ENCODE results near the gene COA5. TPM values are rescaled to one million over a fixed set of nuclear protein-coding genes. Genes with fewer than 3 reads are reported as not detected.
A peak's percentile ranks its signal among the peaks of the same experiment; 100 is the strongest.
"Not testable (repeated sequence)": the region's sequence is repeated elsewhere in the genome, so short reads cannot be mapped to it uniquely, and the experiment has no call there.

The COA5 gene
- polyA plus RNA-seq, 4 donors: 29.7 to 57.5 (median 36.8) TPM

GRCh38 chr2:98601532-98602132, 6.7 kb downstream of the COA5 start:
- WGBS, 3 donors: 79 to 82% (median 80%) methylated on average over 3 of the region's 3 CpGs
- Histone ChIP-seq H3K4me1 (ENCODE audit: control insufficient read depth in 3 of 3, insufficient read depth in 2 of 3, low read depth in 1 of 3, low read length in 2 of 3) (peaks cover 0 to 2% (median 1%) of the 10 kb centered on the region in 3 donors), H3K27ac (ENCODE audit: low read depth in 1 of 3, low read length in 2 of 3) (no peak overlapping the region), H3K27me3 (ENCODE audit: control insufficient read depth in 3 of 3, insufficient read depth in 3 of 3, low read length in 3 of 3) (no peaks in the 10 kb centered on the region), H3K9me3 (ENCODE audit: control insufficient read depth in 2 of 2, insufficient read depth in 1 of 2, low read depth in 1 of 2, low read length in 1 of 2) (no peaks in the 10 kb centered on the region), H3K36me3 (ENCODE audit: control insufficient read depth in 3 of 3, insufficient read depth in 2 of 3, low read depth in 1 of 3, low read length in 3 of 3) (peaks cover 6 to 18% (median 7%) of the 10 kb centered on the region in 3 donors), H3K4me3 (ENCODE audit: low read depth in 1 of 3, low read length in 3 of 3) (no peak overlapping the region)
- DNase-seq (peak; percentile 40 to 54), FAIRE-seq (no peak)

GRCh38 chr2:98598781-98599428, 9.4 kb downstream of the COA5 start:
- whole genome bisulfite sequencing, 3 donors: 85 to 95% (median 93%) methylated on average over 1 of the region's 1 CpG
- DNase-seq (no peak), FAIRE-seq (no peak)
- H3K4me3 ChIP-seq (ENCODE audit: low read depth in 1 of 3, low read length in 3 of 3): no peak overlapping the region
- peaks cover 6 to 18% (median 7%) of the 10 kb centered on the region in 3 donors for H3K36me3 ChIP-seq (ENCODE audit: control insufficient read depth in 3 of 3, insufficient read depth in 2 of 3, low read depth in 1 of 3, low read length in 3 of 3)
- H3K27ac ChIP-seq (ENCODE audit: low read depth in 1 of 3, low read length in 2 of 3): no peak overlapping the region
- no peaks in the 10 kb centered on the region for H3K27me3 ChIP-seq (ENCODE audit: control insufficient read depth in 3 of 3, insufficient read depth in 3 of 3, low read length in 3 of 3)
- H3K9me3 ChIP-seq (ENCODE audit: control insufficient read depth in 2 of 2, insufficient read depth in 1 of 2, low read depth in 1 of 2, low read length in 1 of 2): peaks cover 0 to 2% of the 10 kb centered on the region in 2 donors
- H3K4me1 ChIP-seq (ENCODE audit: control insufficient read depth in 3 of 3, insufficient read depth in 2 of 3, low read depth in 1 of 3, low read length in 2 of 3): no peaks in the 10 kb centered on the region

GRCh38 chr2:98594665-98595064, 13.6 kb downstream of the COA5 start:
- H3K4me1 ChIP-seq (ENCODE audit: control insufficient read depth in 3 of 3, insufficient read depth in 2 of 3, low read depth in 1 of 3, low read length in 2 of 3); H3K27ac ChIP-seq (ENCODE audit: low read depth in 1 of 3, low read length in 2 of 3); H3K27me3 ChIP-seq (ENCODE audit: control insufficient read depth in 3 of 3, insufficient read depth in 3 of 3, low read length in 3 of 3); DNase-seq; FAIRE-seq; H3K4me3 ChIP-seq (ENCODE audit: low read depth in 1 of 3, low read length in 3 of 3); H3K9me3 ChIP-seq (ENCODE audit: control insufficient read depth in 2 of 2, insufficient read depth in 1 of 2, low read depth in 1 of 2, low read length in 1 of 2): not testable (repeated sequence)
- H3K36me3 ChIP-seq (ENCODE audit: control insufficient read depth in 3 of 3, insufficient read depth in 2 of 3, low read depth in 1 of 3, low read length in 3 of 3): peaks cover 1 to 14% (median 5%) of the 10 kb centered on the region in 3 donors
- WGBS, 3 donors: 82 to 86% (median 83%) methylated on average over 2 of the region's 4 CpGs

- Histone ChIP-seq H3K4me1 (ENCODE audit: control insufficient read depth in 3 of 3, insufficient read depth in 2 of 3, low read depth in 1 of 3, low read length in 2 of 3) (no peaks in the 10 kb centered on the region), H3K27me3 (ENCODE audit: control insufficient read depth in 3 of 3, insufficient read depth in 3 of 3, low read length in 3 of 3) (no peaks in the 10 kb centered on the region), H3K27ac (ENCODE audit: low read depth in 1 of 3, low read length in 2 of 3) (no peak overlapping the region), H3K9me3 (ENCODE audit: control insufficient read depth in 2 of 2, insufficient read depth in 1 of 2, low read depth in 1 of 2, low read length in 1 of 2) (peaks cover 0 to 3% of the 10 kb centered on the region in 2 donors), H3K4me3 (ENCODE audit: low read depth in 1 of 3, low read length in 3 of 3) (no peak overlapping the region), H3K36me3 (ENCODE audit: control insufficient read depth in 3 of 3, insufficient read depth in 2 of 3, low read depth in 1 of 3, low read length in 3 of 3) (peaks cover 0 to 14% (median 1%) of the 10 kb centered on the region in 3 donors)
- WGBS, 3 donors: 96 to 98% (median 97%) methylated on average over 8 of the region's 8 CpGs
- DNase-seq (no peak), FAIRE-seq (no peak)
Measured at GRCh38 chr2:98592565-98592964, 15.7 kb downstream of the COA5 start.

GRCh38 chr2:98589489-98589888, 18.8 kb downstream of the COA5 start:
- FAIRE-seq: no peak
- no peak overlapping the region for H3K27ac ChIP-seq (ENCODE audit: low read depth in 1 of 3, low read length in 2 of 3)
- H3K4me3 ChIP-seq (ENCODE audit: low read depth in 1 of 3, low read length in 3 of 3): no peak overlapping the region
- no peak for DNase-seq
- no peaks in the 10 kb centered on the region for H3K27me3 ChIP-seq (ENCODE audit: control insufficient read depth in 3 of 3, insufficient read depth in 3 of 3, low read length in 3 of 3)
- H3K9me3 ChIP-seq (ENCODE audit: control insufficient read depth in 2 of 2, insufficient read depth in 1 of 2, low read depth in 1 of 2, low read length in 1 of 2): peaks cover 0 to 3% of the 10 kb centered on the region in 2 donors
- peaks cover 0 to 20% (median 0%) of the 10 kb centered on the region in 3 donors for H3K36me3 ChIP-seq (ENCODE audit: control insufficient read depth in 3 of 3, insufficient read depth in 2 of 3, low read depth in 1 of 3, low read length in 3 of 3)
- 97% methylated on average over 4 of the region's 4 CpGs for WGBS, 3 donors
- peaks cover 0 to under 1% (median 0%) of the 10 kb centered on the region in 3 donors for H3K4me1 ChIP-seq (ENCODE audit: control insufficient read depth in 3 of 3, insufficient read depth in 2 of 3, low read depth in 1 of 3, low read length in 2 of 3)

- Histone ChIP-seq H3K27me3 (ENCODE audit: control insufficient read depth in 3 of 3, insufficient read depth in 3 of 3, low read length in 3 of 3) (no peaks in the 10 kb centered on the region), H3K36me3 (ENCODE audit: control insufficient read depth in 3 of 3, insufficient read depth in 2 of 3, low read depth in 1 of 3, low read length in 3 of 3) (peaks cover 0 to 21% (median 0%) of the 10 kb centered on the region in 3 donors), H3K4me1 (ENCODE audit: control insufficient read depth in 3 of 3, insufficient read depth in 2 of 3, low read depth in 1 of 3, low read length in 2 of 3) (peaks cover 0 to 5% (median 0%) of the 10 kb centered on the region in 3 donors), H3K27ac (ENCODE audit: low read depth in 1 of 3, low read length in 2 of 3) (no peak overlapping the region), H3K4me3 (ENCODE audit: low read depth in 1 of 3, low read length in 3 of 3) (no peak overlapping the region), H3K9me3 (ENCODE audit: control insufficient read depth in 2 of 2, insufficient read depth in 1 of 2, low read depth in 1 of 2, low read length in 1 of 2) (peaks cover 0 to 2% of the 10 kb centered on the region in 2 donors)
- FAIRE-seq (no peak), DNase-seq (no peak)
- WGBS, 3 donors: 80 to 87% (median 81%) methylated on average over 4 of the region's 4 CpGs
Measured at GRCh38 chr2:98588880-98589431, 19.4 kb downstream of the COA5 start.

- 92 to 98% (median 96%) methylated on average over 6 of the region's 6 CpGs for WGBS, 3 donors
- H3K4me3 ChIP-seq (ENCODE audit: low read depth in 1 of 3, low read length in 3 of 3): no peak overlapping the region
- peaks cover 0 to 24% (median 0%) of the 10 kb centered on the region in 3 donors for H3K36me3 ChIP-seq (ENCODE audit: control insufficient read depth in 3 of 3, insufficient read depth in 2 of 3, low read depth in 1 of 3, low read length in 3 of 3)
- H3K4me1 ChIP-seq (ENCODE audit: control insufficient read depth in 3 of 3, insufficient read depth in 2 of 3, low read depth in 1 of 3, low read length in 2 of 3): peaks cover 0 to 9% (median 0%) of the 10 kb centered on the region in 3 donors
- DNase-seq (no peak), FAIRE-seq (no peak)
- no peaks in the 10 kb centered on the region for H3K9me3 ChIP-seq (ENCODE audit: control insufficient read depth in 2 of 2, insufficient read depth in 1 of 2, low read depth in 1 of 2, low read length in 1 of 2)
- H3K27ac ChIP-seq (ENCODE audit: low read depth in 1 of 3, low read length in 2 of 3): no peak overlapping the region
- no peaks in the 10 kb centered on the region for H3K27me3 ChIP-seq (ENCODE audit: control insufficient read depth in 3 of 3, insufficient read depth in 3 of 3, low read length in 3 of 3)
Measured at GRCh38 chr2:98586551-98587140, 21.7 kb downstream of the COA5 start.

GRCh38 chr2:98585386-98585785, 22.9 kb downstream of the COA5 start:
- Histone ChIP-seq H3K4me1 (ENCODE audit: control insufficient read depth in 3 of 3, insufficient read depth in 2 of 3, low read depth in 1 of 3, low read length in 2 of 3) (peaks cover 0 to 9% (median 0%) of the 10 kb centered on the region in 3 donors), H3K36me3 (ENCODE audit: control insufficient read depth in 3 of 3, insufficient read depth in 2 of 3, low read depth in 1 of 3, low read length in 3 of 3) (peaks cover 0 to 27% (median 0%) of the 10 kb centered on the region in 3 donors), H3K27me3 (ENCODE audit: control insufficient read depth in 3 of 3, insufficient read depth in 3 of 3, low read length in 3 of 3) (no peaks in the 10 kb centered on the region), H3K4me3 (ENCODE audit: low read depth in 1 of 3, low read length in 3 of 3) (no peak overlapping the region), H3K9me3 (ENCODE audit: control insufficient read depth in 2 of 2, insufficient read depth in 1 of 2, low read depth in 1 of 2, low read length in 1 of 2) (no peaks in the 10 kb centered on the region), H3K27ac (ENCODE audit: low read depth in 1 of 3, low read length in 2 of 3) (no peak overlapping the region)
- no peak for DNase-seq
- FAIRE-seq: no peak
- WGBS, 3 donors: 36 to 80% (median 58%) methylated on average over 10 of the region's 10 CpGs

Data from small intestine (tissue), 7 donors.